H9 (cell line): ENCODE results near the gene ST6GALNAC3. TPM values are rescaled to one million over a fixed set of nuclear protein-coding genes. Genes with fewer than 3 reads are reported as not detected.

Experiments
- DNase-seq: peaks from one replicate; pipeline ENCODE4 v3.0.0-alpha.2; 2017
- H2AFZ ChIP-seq: one replicate; pipeline ENCODE4 v1.6.1; 2013; ENCODE audit warnings: mild to moderate bottlenecking, low read length, control low read depth, moderate library complexity
- H2AK5ac ChIP-seq: 2 replicates; pipeline ENCODE4 v1.6.1; 2013; ENCODE audit warnings: low read length, control low read depth, mixed read lengths; ENCODE audit not compliant: insufficient read length
- H2BK120ac ChIP-seq: one replicate; pipeline ENCODE4 v1.6.1; 2013; ENCODE audit warnings: low read depth, mild to moderate bottlenecking, low read length, control low read depth, inconsistent platforms; ENCODE audit not compliant: poor library complexity, severe bottlenecking
- H2BK12ac ChIP-seq: 2 replicates; pipeline ENCODE4 v1.6.1; 2013; ENCODE audit warnings: low read length, control low read depth, mixed read lengths, low read depth; ENCODE audit not compliant: insufficient read length
- H2BK15ac ChIP-seq: 2 replicates; pipeline ENCODE4 v1.6.1; 2013; ENCODE audit warnings: low read depth, low read length, control low read depth
- H2BK20ac ChIP-seq: one replicate; pipeline ENCODE4 v1.6.1; 2013; ENCODE audit warnings: low read depth, mild to moderate bottlenecking, low read length, control low read depth, inconsistent platforms; ENCODE audit not compliant: poor library complexity, severe bottlenecking
- H2BK5ac ChIP-seq: 2 replicates; pipeline ENCODE4 v1.6.1; 2013; ENCODE audit warnings: low read length, control low read depth, mixed read lengths; ENCODE audit not compliant: insufficient read length
- H3K14ac ChIP-seq: 2 replicates; pipeline ENCODE4 v1.6.1; 2013; ENCODE audit warnings: low read length, control low read depth; ENCODE audit not compliant: insufficient read depth
- H3K18ac ChIP-seq: 2 replicates; pipeline ENCODE4 v1.6.1; 2013; ENCODE audit warnings: low read depth, mild to moderate bottlenecking, mixed read lengths, low read length, control low read depth; ENCODE audit not compliant: insufficient read length
- H3K23ac ChIP-seq: 2 replicates; pipeline ENCODE4 v1.6.1; 2013; ENCODE audit warnings: low read length, control low read depth, mixed read lengths, low read depth; ENCODE audit not compliant: insufficient read length
- H3K23me2 ChIP-seq: 2 replicates; pipeline ENCODE4 v1.6.1; 2013; ENCODE audit warnings: low read depth, mild to moderate bottlenecking, mixed read lengths, low read length, control low read depth; ENCODE audit not compliant: insufficient read length, poor library complexity, severe bottlenecking
- H3K27ac ChIP-seq: 2 replicates; pipeline ENCODE4 v1.5.1; 2013; ENCODE audit warnings: low read length, control low read depth, mixed read lengths, low read depth; ENCODE audit not compliant: insufficient read length
- H3K27me3 ChIP-seq: 2 replicates; pipeline ENCODE4 v1.6.1; 2013; ENCODE audit warnings: low read length, control low read depth, inconsistent platforms; ENCODE audit not compliant: insufficient read depth
- H3K4ac ChIP-seq: 2 replicates; pipeline ENCODE4 v1.6.1; 2013; ENCODE audit warnings: low read depth, mild to moderate bottlenecking, control low read depth, inconsistent platforms, low read length, moderate library complexity
- H3K4me1 ChIP-seq: 2 replicates; pipeline ENCODE4 v1.6.1; 2013; ENCODE audit warnings: low read length, control low read depth, inconsistent platforms; ENCODE audit not compliant: insufficient read depth
- H3K4me2 ChIP-seq: 2 replicates; pipeline ENCODE4 v1.6.1; 2013; ENCODE audit warnings: low read length, control low read depth, mixed read lengths; ENCODE audit not compliant: insufficient read length, insufficient read depth
- H3K56ac ChIP-seq: 2 replicates; pipeline ENCODE4 v1.6.1; 2013; ENCODE audit warnings: low read depth, mild to moderate bottlenecking, mixed read lengths, low read length, control low read depth; ENCODE audit not compliant: insufficient read length
- H3K79me1 ChIP-seq: 2 replicates; pipeline ENCODE4 v1.6.1; 2013; ENCODE audit warnings: low read depth, mild to moderate bottlenecking, moderate library complexity, low read length, control low read depth, inconsistent platforms; ENCODE audit not compliant: insufficient read depth, poor library complexity, severe bottlenecking
- H3K79me2 ChIP-seq: 2 replicates; pipeline ENCODE4 v1.6.1; 2013; ENCODE audit warnings: low read length, control low read depth, inconsistent platforms; ENCODE audit not compliant: insufficient read depth
- H3K9ac ChIP-seq: 2 replicates; pipeline ENCODE4 v1.6.1; 2013; ENCODE audit warnings: low read length, control low read depth, mixed read lengths; ENCODE audit not compliant: insufficient read length; ENCODE audit errors: extremely low read depth
- H3K9me3 ChIP-seq: one replicate; pipeline ENCODE4 v1.6.1; 2013; ENCODE audit warnings: low read depth, low read length, inconsistent platforms; ENCODE audit not compliant: control insufficient read depth
- H3T11ph ChIP-seq: one replicate; pipeline ENCODE4 v1.6.1; 2013; ENCODE audit warnings: mild to moderate bottlenecking, low read length, control low read depth, inconsistent platforms
- H4K20me1 ChIP-seq: one replicate; pipeline ENCODE4 v1.6.1; 2013; ENCODE audit not compliant: control insufficient read depth, insufficient read length, insufficient read depth
- H4K5ac ChIP-seq: 2 replicates; pipeline ENCODE4 v1.6.1; 2013; ENCODE audit warnings: low read depth, mild to moderate bottlenecking, mixed read lengths, low read length, control low read depth; ENCODE audit not compliant: insufficient read length
- H4K8ac ChIP-seq: replicated peaks from 2 replicates; pipeline ENCODE4 v1.6.1; 2013; ENCODE audit warnings: low read length, control low read depth, mixed read lengths, low read depth; ENCODE audit not compliant: insufficient read length
- H4K91ac ChIP-seq: 2 replicates; pipeline ENCODE4 v1.6.1; 2013; ENCODE audit warnings: low read depth, mild to moderate bottlenecking, moderate library complexity, mixed read lengths, low read length, control low read depth; ENCODE audit not compliant: insufficient read length
- H3K27ac Mint-ChIP-seq, 3 experiments: 2 replicates in 2 of 3; 3 replicates in 1 of 3; pipeline ENCODE4 v1.8.0; 2020 to 2021; ENCODE audit warnings: mixed read lengths in 3 of 3, mild to moderate bottlenecking in 1 of 3, moderate library complexity in 1 of 3
- H3K27me3 Mint-ChIP-seq: 2 replicates; pipeline ENCODE4 v1.8.0; 2021; ENCODE audit warnings: low read depth, mild to moderate bottlenecking, moderate library complexity, mixed read lengths
- H3K36me3 Mint-ChIP-seq, 3 experiments: 2 replicates in 2 of 3; 3 replicates in 1 of 3; pipeline ENCODE4 v1.8.0; 2020 to 2021; ENCODE audit warnings: low read depth in 3 of 3, mixed read lengths in 3 of 3; ENCODE audit not compliant: insufficient read depth in 1 of 3
- H3K4me1 Mint-ChIP-seq, 2 experiments: 2 replicates each; pipeline ENCODE4 v1.8.0; 2020; ENCODE audit warnings: mixed read lengths in 2 of 2
- H3K4me3 Mint-ChIP-seq, 2 experiments: 2 replicates in 1 of 2; 3 replicates in 1 of 2; pipeline ENCODE4 v1.8.0; 2020 to 2021; ENCODE audit warnings: mild to moderate bottlenecking in 2 of 2, mixed read lengths in 2 of 2, moderate library complexity in 1 of 2
- H3K9me3 Mint-ChIP-seq, 2 experiments: 2 replicates in 1 of 2; 3 replicates in 1 of 2; pipeline ENCODE4 v1.8.0; 2020; ENCODE audit warnings: mild to moderate bottlenecking in 2 of 2, mixed read lengths in 2 of 2, moderate library complexity in 1 of 2
- CTCF ChIP-seq: fragments of 200-600 bp; sonication (generic); conservative IDR thresholded peaks from 3 replicates; pipeline ENCODE4 v1.8.0; 2021; ENCODE audit warnings: antibody characterized with exemption, mild to moderate bottlenecking
- total RNA-seq: library from RNA; stranded (reverse); gene quantifications from 2 replicates; pipeline ENCODE4 v1.2.1, GENCODE V29; 2021

Gene ST6GALNAC3
- total RNA-seq, 1 experiment from 2014 or later, result 11.2 TPM

GRCh38 chr1:76572229-76572628 is 497.7 kb downstream of the ST6GALNAC3 start:
- H4K91ac ChIP-seq, result no peak overlapping the region
- no peak overlapping the region for H3K4me3 Mint-ChIP-seq
- no peaks in the 10 kb centered on the region for H3K23me2 ChIP-seq
- H2BK5ac ChIP-seq, result no peak overlapping the region
- H4K8ac ChIP-seq, result no peak overlapping the region
- no peak overlapping the region for H2BK20ac ChIP-seq
- no peaks in the 10 kb centered on the region for H3K79me1 ChIP-seq
- H3T11ph ChIP-seq, result no peak overlapping the region
- H2AK5ac ChIP-seq, result no peak overlapping the region
- no peak overlapping the region for H3K56ac ChIP-seq
- H3K36me3 Mint-ChIP-seq, result no peaks in the 10 kb centered on the region
- no peak overlapping the region for H3K4me2 ChIP-seq
- H3K4me1 Mint-ChIP-seq, result peaks cover 8% of the 10 kb centered on the region in 2 experiments
- H3K27ac ChIP-seq, result no peak overlapping the region
- no peak overlapping the region for H3K27ac Mint-ChIP-seq
- no peak overlapping the region for H3K9ac ChIP-seq
- no peaks in the 10 kb centered on the region for H3K27me3 Mint-ChIP-seq
- no peak overlapping the region for H2BK12ac ChIP-seq
- H2BK120ac ChIP-seq, result no peak overlapping the region
- H4K5ac ChIP-seq, result no peak overlapping the region
- H3K27me3 ChIP-seq, result no peaks in the 10 kb centered on the region
- H3K4me1 ChIP-seq, result peaks cover 2% of the 10 kb centered on the region; the same call in 1 of the 2 replicates
- H2BK15ac ChIP-seq, result no peak overlapping the region
- H3K14ac ChIP-seq, result no peak overlapping the region
- no peak overlapping the region for H3K18ac ChIP-seq
- no peak overlapping the region for H2AFZ ChIP-seq
- DNase-seq, result no peak
- no peaks in the 10 kb centered on the region for H3K9me3 ChIP-seq
- H3K23ac ChIP-seq, result no peak overlapping the region
- no peaks in the 10 kb centered on the region for H3K9me3 Mint-ChIP-seq
- H4K20me1 ChIP-seq, result no peaks in the 10 kb centered on the region
- no peak for TF ChIP-seq CTCF
- H3K4ac ChIP-seq, result no peak overlapping the region
- H3K79me2 ChIP-seq, result no peaks in the 10 kb centered on the region
